GM12874 (cell line): ENCODE results near the gene HSD17B2.

Experiments
- TF ChIP-seq, protein P1 (sequence below): IDR thresholded peaks from 2 replicates; pipeline ENCODE4 v1.5.1; 2011; ENCODE audit warnings: low read depth, mild to moderate bottlenecking, control low read depth, low read length, moderate library complexity; ENCODE audit not compliant: insufficient read depth

The HSD17B2 gene

DNA sequence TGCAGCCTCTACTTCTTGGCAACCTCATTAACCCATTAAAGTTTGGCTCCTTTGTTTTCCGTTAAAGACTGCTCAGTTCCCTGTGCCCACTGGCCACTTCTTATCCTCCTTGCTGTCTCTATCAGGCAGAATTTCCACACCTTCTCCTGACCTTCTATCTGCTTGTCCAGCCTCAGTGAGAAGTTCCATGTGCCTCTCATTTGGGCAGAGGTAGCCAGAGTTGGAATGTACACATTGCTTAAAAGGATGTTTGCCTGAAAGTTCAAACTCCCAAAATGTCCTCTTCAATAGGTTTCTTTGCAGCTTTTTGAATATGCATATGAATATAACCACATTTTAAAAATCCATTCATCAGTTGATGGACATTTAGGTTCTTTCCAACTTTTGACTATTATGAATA is 47.0 kb downstream of the HSD17B2 start:
- TF ChIP-seq, protein P1, sequence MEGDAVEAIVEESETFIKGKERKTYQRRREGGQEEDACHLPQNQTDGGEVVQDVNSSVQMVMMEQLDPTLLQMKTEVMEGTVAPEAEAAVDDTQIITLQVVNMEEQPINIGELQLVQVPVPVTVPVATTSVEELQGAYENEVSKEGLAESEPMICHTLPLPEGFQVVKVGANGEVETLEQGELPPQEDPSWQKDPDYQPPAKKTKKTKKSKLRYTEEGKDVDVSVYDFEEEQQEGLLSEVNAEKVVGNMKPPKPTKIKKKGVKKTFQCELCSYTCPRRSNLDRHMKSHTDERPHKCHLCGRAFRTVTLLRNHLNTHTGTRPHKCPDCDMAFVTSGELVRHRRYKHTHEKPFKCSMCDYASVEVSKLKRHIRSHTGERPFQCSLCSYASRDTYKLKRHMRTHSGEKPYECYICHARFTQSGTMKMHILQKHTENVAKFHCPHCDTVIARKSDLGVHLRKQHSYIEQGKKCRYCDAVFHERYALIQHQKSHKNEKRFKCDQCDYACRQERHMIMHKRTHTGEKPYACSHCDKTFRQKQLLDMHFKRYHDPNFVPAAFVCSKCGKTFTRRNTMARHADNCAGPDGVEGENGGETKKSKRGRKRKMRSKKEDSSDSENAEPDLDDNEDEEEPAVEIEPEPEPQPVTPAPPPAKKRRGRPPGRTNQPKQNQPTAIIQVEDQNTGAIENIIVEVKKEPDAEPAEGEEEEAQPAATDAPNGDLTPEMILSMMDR, result no peak

DNA sequence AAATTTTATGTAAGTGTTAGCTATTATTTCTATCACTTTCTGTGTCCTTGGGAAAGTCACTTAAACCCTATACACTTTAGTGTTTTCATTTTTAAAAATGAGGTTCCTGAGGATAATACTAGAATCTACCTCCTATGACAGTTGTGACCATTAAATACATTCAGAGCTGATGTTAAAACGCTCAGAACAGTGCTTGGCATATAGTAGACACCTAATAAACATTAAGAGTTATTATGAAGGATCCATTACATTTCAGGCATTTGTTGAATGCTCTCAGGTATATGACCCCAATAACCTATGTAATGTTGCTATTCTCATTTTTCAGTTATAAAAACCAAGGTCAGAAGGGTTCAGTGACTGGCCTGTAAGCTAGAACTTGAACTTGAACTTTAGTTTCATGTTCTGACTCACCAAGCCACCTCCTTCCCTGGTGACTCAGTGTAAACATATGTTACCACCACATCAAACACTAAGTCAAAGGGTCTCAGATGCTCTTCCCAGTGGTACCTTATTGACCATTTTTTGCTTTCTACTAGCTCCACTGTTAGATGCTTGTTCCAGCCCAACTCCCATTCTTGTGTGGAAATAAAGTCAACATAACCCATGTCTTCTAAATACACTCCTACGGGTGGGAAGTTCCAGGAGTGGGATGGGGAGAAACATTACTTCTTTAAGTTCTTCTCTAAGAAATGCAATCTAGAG is 47.6 kb downstream of the HSD17B2 start:
- TF ChIP-seq, protein P1, result no peak

DNA sequence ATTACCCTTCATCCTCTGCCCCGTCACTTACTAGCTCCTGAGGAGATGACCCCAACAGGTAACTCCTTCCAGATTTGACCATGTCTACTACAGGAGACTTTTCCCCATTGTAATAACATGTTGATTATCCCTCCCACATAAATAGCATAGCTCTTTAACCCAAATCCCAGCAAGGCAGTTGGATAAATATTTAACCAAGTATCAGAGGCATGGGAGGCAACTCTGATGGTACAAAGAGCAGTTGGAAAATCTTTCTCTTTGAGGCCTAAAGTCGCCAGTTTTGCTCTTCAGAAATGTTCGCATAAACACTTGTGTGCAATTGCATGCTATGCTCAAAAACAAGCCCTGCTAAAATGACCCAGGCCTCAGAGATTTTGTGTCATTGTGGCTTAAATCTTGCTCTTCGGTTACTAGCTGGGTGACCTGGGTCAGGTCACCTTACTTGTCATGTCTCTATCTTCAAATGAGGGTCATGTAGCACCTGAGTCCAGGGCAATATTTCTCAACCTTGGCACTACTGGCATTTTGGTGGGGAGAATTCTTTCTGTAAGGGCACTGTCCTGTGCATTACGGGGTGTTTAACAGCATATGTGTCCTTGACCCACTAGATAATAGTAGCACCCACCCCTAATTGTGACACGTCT is 48.8 kb downstream of the HSD17B2 start:
- TF ChIP-seq, protein P1, result no peak

DNA sequence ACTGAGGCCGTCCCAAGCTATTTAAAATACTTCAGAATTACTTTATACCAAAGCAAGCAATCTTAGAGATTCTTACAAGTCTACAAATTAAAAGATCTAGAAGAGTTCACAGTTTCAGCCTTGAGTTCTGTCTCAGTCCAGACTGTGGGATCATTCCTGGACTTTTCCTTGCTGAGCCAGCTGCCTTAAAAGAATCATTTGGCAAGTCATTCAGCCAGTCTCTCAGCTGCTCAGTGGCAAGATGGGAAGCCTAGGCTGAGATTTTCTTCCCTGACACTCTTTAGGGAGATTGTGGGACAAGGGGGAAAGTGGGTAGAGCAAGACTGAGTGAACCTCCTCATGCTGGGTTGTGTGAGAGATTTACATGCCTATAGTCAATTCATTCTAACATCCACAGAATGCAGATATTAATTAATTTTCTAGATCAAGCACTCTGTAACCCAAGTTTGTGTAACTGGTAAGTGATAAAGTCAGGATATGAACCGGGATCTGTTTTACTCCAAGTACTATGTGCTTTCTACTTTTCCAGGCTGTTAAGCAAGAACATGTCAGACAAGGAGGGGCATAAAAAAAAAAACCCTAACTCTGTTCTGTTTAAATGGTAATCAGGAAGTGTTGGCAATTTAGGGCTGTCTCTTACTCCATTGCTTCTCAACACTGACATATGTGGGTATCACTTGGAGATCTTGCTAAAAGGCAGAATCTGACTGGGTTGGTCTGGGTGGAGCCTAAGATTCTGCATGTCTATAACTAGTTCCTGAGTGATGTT is 50.1 kb downstream of the HSD17B2 start:
- TF ChIP-seq, protein P1, result no peak

DNA sequence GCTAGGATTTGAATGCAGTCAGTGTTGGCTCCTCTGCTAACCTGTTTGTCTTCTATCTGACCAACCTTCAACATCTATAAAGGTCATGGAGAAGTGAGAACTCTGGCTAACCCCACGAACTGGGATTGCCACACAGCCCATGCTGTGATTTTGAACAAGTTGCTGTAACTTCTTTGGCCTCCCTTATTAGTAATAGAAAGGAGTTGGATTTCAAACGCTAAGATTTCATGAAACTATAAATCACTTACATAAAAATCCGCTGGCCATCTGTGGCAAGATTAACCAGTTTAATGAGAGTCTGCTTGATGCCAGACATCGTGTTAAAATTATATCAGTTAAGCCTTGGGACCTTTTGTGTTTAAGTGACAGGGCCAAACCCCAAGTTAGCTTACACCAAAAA is 53.4 kb downstream of the HSD17B2 start:
- TF ChIP-seq, protein P1, result no peak

DNA sequence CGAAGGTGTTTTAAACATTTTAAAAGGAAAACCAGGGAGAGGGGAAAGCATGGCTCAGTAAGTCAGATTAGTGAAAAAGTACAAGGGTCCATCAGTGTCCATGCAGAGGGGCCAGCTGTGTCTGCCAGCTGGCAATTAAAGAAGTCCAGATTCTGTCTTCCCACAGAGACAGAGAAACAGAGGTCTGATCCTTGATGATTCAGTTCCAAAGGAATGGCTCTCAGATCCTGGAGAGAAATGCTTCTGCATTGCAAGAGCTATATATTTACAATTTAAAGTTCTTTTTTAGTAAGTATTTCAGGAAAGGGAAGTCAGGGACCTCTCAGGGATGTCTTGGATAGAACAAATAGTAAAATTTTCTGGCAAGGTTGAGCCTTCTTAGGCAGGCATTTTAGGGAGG is 56.2 kb downstream of the HSD17B2 start:
- TF ChIP-seq, protein P1, result no peak

DNA sequence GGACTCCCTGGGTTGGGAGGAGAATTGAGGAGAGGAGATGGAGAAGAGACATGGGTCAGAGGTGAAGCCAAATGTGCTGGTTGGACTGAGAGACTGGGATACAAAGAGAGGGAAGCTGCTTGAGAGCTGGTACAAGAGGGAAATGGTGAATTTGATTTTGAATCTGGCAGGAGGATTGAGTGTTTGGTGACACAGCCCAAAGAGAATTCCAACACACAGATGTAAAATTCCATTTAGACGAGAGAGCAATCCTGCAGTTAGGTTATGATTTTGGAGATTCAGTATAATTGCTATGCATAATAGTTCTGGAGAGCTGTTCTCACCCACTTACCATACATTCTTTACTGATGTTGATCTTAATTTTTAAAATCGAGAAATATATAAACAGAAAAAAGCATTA is 57.7 kb downstream of the HSD17B2 start:
- TF ChIP-seq, protein P1, result no peak
